ENCODE measurements around the gene TSC22D1.
A peak's percentile ranks its signal among the peaks of the same experiment; 100 is the strongest.

Gene TSC22D1

GRCh38 chr13:44452418-44452817, 123.7 kb downstream of the TSC22D1 start:
- no peak for DNase-seq (ENCODE audit: low spot score)

GRCh38 chr13:44451651-44452050, 124.5 kb downstream of the TSC22D1 start:
- no peak for DNase-seq (ENCODE audit: low spot score)

GRCh38 chr13:44451126-44451525, 125.0 kb downstream of the TSC22D1 start:
- DNase-seq (ENCODE audit: low spot score), result no peak

DNA sequence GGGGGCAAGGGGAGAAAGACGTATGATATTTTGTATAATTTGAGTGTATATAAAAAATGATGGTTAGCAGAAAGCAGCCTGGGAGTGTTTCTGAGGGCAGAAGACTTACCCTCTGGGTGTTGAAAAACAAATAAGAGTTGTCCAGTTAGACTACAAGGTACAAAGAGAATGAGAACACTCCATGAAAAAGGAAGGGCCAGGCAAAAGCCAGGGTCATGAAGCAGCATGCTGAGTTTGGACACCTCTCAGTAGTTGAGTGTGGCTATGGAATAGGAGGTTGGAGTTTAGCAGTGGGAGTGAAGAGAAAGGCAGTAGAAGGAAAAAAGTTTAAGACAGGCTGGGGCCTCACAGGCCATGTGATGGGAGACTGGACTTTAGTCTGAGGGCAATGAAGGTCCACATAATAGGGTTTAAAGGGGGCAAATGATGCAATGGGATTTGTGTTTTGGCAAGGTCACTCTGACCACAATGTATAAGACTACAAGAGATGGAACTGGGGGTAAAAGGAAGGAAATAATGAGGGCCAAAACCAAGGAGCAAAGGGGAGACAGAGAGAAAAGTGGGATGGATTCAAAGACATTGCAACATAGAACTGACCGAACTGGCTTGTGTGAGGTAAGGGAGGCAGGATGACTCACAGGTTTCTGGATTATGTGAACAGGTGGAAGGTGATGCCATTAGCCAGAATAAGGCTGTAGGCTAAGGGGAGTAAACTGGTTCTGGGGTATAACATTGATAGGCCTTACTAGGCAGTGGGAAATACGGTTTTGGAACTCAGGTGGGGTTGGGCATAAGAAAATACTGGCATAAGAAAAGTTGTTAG, 125.9 kb downstream of the TSC22D1 start:
- DNase-seq (ENCODE audit: low spot score), result no peak

GRCh38 chr13:44448875-44449274, 127.3 kb downstream of the TSC22D1 start:
- DNase-seq (ENCODE audit: low spot score), result no peak

- DNase-seq (ENCODE audit: low spot score), result no peak
Measured at GRCh38 chr13:44448373-44448772, 127.8 kb downstream of the TSC22D1 start.

DNA sequence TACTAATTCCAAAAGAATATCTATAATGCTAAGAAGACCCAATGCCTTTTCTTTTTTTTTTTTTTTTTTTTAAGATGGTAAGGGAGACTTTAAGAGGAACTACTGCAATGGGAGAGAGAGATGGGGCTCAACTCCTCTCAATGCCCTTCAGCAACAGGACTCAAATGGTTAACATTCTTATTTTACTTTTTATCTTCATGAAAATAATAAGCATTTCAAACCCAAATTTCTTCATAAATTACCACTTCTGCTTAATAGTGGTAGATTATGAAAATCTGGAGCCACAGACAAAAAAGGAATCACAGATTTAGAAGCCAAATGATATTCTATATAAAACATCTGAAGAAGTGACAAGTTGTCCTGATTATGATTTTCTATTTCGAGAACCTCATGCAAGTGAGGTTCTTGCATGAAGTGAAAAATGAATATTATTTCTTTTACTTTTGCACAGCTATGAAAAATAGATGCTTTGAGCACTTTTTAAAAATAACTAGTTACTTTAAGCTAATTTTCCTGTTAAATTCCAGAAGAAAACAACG, 128.3 kb downstream of the TSC22D1 start:
- DNase-seq (ENCODE audit: low spot score), result no peak

DNA sequence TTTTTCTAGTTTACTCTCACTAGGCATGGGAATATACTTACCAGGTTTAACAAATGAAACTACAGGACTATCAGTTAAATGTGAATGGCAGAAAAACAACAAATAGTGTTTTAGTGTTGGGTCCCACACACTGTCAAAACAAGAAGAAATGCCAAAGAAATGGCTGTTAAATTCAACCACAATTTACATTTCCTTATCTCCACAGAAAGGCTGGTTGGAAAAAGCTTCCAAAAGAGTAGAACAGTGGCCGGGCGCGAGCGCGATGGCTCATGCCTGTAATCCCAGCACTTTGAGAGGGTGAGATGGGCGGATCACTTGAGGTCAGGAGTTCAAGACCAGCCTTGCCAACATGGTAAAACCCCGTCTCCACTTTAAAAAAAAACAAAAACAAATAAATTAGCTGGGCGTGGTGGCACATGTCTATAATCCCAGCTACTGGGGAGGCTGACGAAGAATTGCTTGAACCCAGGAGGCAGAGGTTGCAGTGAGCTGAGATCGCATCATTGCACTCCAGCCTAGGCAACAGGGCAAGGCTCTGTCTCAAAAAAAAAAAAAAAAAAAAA, 136.0 kb downstream of the TSC22D1 start:
- DNase-seq (ENCODE audit: low spot score), result no peak

GRCh38 chr13:44439452-44440024, 136.6 kb downstream of the TSC22D1 start:
- no peak for DNase-seq (ENCODE audit: low spot score)

DNA sequence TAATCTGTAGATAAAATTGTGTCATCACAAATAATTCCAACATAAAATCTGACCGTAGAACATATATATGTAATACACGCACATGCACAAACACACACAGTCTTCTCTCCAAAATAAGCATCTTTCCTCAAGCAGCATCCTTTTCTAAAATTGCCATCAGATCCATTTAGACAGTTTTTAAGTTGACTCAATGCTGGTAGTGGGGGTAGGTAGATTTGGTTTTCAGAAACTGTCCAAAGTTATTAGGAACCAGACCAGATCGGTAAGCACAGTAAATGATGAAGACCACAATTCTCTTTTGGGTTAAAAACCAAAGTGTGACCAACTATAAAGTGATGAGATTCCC, 137.9 kb downstream of the TSC22D1 start:
- DNase-seq (ENCODE audit: low spot score), result no peak

DNA sequence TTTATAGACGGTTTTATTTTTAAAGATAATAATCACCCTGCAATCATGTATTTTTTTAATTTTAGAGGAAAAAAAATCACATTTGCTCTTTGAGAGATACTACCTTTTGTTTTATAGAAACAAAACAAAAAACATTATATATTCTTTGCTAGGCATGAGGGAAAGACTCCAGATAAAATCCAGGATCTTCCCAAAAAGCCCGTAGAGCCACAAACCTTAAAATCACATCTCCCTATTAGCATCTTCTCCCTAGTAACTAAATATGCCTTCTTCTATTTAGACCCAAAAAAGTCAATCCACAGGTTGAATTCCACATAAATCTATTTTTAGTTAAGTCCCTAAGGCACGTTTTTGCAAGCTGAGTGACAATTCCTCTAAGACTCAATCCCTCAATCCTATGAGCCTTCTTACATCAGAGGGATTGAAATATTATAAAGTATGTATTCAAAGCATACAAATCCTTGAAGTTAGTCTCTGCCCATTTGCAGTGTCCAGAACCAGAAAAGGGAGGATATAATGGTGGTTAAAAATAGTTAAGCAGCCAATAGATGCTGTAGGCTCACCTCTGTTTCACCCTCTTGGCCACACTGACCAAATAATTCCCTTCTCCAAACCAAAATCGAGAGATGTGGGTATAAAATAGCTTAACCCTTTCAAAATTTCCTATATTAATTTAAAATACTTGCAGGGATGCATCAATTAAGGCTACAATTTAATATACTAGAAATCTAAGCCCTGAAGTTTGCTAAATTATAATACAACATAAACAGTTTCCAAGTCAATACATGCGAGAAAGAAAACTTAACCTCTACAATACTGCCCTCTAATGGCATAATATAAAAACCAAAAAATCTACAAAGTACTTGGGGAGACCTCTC, 138.5 kb downstream of the TSC22D1 start:
- no peak for DNase-seq (ENCODE audit: low spot score)

DNA sequence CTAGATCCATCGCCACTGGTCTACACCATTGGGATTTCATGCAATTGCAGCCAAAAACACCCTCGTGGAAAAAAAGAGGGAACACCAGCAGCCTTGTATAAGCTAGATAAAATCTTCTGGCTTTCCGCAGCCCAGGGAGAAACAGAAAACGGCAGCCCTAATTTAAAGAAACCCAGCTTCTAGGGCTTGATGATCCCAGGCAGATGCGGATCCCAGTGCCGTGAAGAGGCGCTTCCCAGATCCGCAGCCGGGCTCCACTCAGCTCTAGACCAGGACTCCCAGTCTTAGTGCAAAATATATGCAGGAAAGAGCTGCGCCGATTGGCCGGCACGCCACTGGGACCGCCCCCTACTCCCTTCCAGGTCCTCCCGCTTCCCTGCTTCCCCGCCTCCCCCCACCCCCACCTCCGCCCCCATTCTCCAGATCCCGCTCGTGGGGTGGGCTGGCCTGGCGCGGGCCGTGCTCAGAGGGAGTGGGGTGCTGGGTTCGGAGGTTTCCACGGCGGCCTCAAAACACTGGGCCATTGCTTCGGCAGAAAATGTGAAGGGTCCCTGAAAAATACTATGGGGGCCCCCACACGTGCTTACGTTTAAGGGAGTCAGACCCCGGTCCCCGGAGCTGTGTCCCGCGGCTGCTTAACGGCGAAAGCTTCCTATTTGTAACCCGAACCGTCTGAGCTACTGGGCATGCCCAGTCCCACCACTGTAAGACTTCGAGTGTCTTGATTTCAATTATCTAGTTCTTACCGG, 139.4 kb downstream of the TSC22D1 start:
- DNase-seq (ENCODE audit: low spot score), result peak; percentile 92

- DNase-seq (ENCODE audit: low spot score), result no peak
Measured at GRCh38 chr13:44435919-44436510, 140.1 kb downstream of the TSC22D1 start.

GRCh38 chr13:44435142-44435918, 140.8 kb downstream of the TSC22D1 start:
- DNase-seq (ENCODE audit: low spot score), result peak; percentile 95

DNA sequence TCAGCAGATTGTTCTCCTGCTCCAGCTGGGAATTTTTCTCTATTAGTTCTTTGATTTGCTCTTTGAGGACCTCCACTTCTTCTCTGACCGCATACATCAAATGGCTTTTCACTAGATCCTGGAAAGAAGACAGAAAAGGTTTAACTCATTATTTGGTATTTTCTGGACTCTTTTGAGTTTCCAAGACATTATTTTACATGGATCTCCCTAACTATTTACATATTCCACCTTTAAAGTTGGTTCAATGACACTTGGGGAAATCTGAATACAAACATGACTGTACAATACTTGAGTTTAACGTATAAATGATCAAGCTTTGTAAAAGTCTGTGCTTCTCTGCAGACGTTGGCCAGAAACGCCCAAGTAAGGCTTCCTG, 141.4 kb downstream of the TSC22D1 start:
- no peak for DNase-seq (ENCODE audit: low spot score)

- DNase-seq (ENCODE audit: low spot score), result no peak
Measured at GRCh38 chr13:44433863-44434765, 142.0 kb downstream of the TSC22D1 start.

- no peak for DNase-seq (ENCODE audit: low spot score)
Measured at GRCh38 chr13:44432650-44433049, 143.5 kb downstream of the TSC22D1 start.

DNA sequence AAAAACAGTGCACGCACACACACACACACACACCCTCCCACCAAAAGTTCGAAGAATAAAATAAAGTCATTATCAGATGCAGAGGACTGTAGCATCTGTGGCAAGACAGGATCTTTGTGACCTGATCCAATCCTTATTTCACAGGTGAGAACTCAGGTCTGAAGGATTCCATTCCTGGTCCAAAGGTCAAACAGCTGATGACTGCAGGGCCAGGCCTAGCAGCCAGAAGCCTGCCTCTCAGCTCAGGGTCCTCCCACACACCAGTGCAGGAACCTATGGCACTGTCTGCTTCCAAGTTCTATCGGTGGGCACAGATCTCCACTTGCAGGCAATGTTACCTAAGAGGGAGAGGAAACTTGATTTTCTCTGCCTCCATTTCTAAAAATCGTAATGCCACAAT, 145.0 kb downstream of the TSC22D1 start:
- no peak for DNase-seq (ENCODE audit: low spot score)

- no peak for DNase-seq (ENCODE audit: low spot score)
Measured at GRCh38 chr13:44429311-44429710, 146.8 kb downstream of the TSC22D1 start.

Measured in AG08396 (cell line).